Small intestine (tissue), 7 donors: ENCODE results near the gene DLST. TPM values are rescaled to one million over a fixed set of nuclear protein-coding genes. Genes with fewer than 3 reads are reported as not detected.
A peak's percentile ranks its signal among the peaks of the same experiment; 100 is the strongest.

Source experiments
- DNase-seq, 2 donors: peaks; one replicate each; pipeline versions ENCODE4 v3.0.0 to v3.0.0-alpha.2; 2013
- FAIRE-seq: peaks from 2 replicates; lab custom pipeline; 2012; peaks lifted over from hg19 to GRCh38; lab: Jason Lieb, UNC
- H3K27ac ChIP-seq, 3 donors: one replicate each; pipeline ENCODE4 v1.5.1; 2013; ENCODE audit warnings: low read length in 2 of 3, mild to moderate bottlenecking in 2 of 3, control low read depth in 1 of 3, inconsistent platforms in 1 of 3, low read depth in 1 of 3, moderate library complexity in 1 of 3
- H3K27me3 ChIP-seq, 3 donors: one replicate each; pipeline ENCODE4 v1.6.1; 2013; ENCODE audit warnings: low read length in 3 of 3, inconsistent platforms in 1 of 3; ENCODE audit not compliant: control insufficient read depth in 3 of 3, insufficient read depth in 3 of 3
- H3K36me3 ChIP-seq, 3 donors: one replicate each; pipeline ENCODE4 v1.6.1; 2013; ENCODE audit warnings: low read length in 3 of 3, inconsistent platforms in 1 of 3, low read depth in 1 of 3, mild to moderate bottlenecking in 1 of 3, moderate library complexity in 1 of 3; ENCODE audit not compliant: control insufficient read depth in 3 of 3, insufficient read depth in 2 of 3
- H3K4me1 ChIP-seq, 3 donors: one replicate each; pipeline ENCODE4 v1.6.1; 2013; ENCODE audit warnings: low read length in 2 of 3, inconsistent platforms in 1 of 3, low read depth in 1 of 3, mild to moderate bottlenecking in 1 of 3, moderate library complexity in 1 of 3; ENCODE audit not compliant: control insufficient read depth in 3 of 3, insufficient read depth in 2 of 3
- H3K4me3 ChIP-seq, 3 donors: one replicate each; pipeline ENCODE4 v1.5.1; 2013; ENCODE audit warnings: low read length in 3 of 3, control low read depth in 1 of 3, inconsistent platforms in 1 of 3, low read depth in 1 of 3, mild to moderate bottlenecking in 1 of 3, moderate library complexity in 1 of 3
- H3K9me3 ChIP-seq, 2 donors: one replicate each; pipeline ENCODE4 v1.6.1; 2013; ENCODE audit warnings: low read depth in 1 of 2, low read length in 1 of 2; ENCODE audit not compliant: control insufficient read depth in 2 of 2, insufficient read depth in 1 of 2
- WGBS, 3 donors: extraction: QIAGEN DNeasy Blood & Tissue Kit; methylation state at CpG; one replicate each; pipeline ENCODE4 v1.1.7; 2013; 5-methylcytosine and 5-hydroxymethylcytosine counted together
- polyA plus RNA-seq, 4 donors: library from polyadenylated mRNA; stranded (reverse) in 3 of 4; unstranded in 1 of 4; fragments of 200-250 nt in 3 of 4; fragments of 120-200 nt in 1 of 4; gene quantifications; one replicate each; pipeline versions ENCODE4 v1.2.1 to v1.2.3, GENCODE V29; 2013
- donor health status: healthy with polysubstance abuse.
- donor health status: control.
- donor health status: control.
- donor health status: Bipolar disorder and iron deficiency.
- donor health status: healthy.

Gene DLST
- polyA plus RNA-seq, 4 donors: 94.2 to 110 (median 97.8) TPM

DNA sequence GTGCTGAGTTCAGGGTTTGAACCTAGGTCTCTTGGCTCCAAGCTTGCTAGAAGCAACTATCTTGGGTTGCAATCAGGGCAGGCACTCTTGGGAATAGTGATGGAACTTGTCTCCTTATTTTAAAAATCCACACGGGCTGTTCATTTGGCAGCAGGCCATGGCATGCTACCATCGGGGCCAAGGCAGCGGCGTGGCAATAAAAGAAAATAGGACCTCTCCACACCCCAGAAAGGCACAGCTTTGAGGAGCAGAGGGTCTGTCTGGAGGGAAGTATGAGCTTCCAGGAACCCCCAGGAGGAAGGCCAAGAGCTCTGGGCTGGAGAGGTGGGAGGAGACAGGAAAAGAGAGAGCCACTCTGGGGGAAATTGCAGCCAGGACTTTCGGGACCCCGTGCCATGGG lies 26.0 kb downstream of the DLST start:
- Histone ChIP-seq H3K4me1 (peaks cover 0 to 5% (median 0%) of the 10 kb centered on the region in 3 donors), H3K36me3 (peaks cover 0 to 35% (median 15%) of the 10 kb centered on the region in 3 donors), H3K27me3 (no peaks in the 10 kb centered on the region), H3K9me3 (no peaks in the 10 kb centered on the region), H3K4me3 (no peak overlapping the region), H3K27ac (no peak overlapping the region)
- no peak for DNase-seq
- no peak for FAIRE-seq
- 35 to 48% (median 43%) methylated on average over 6 of the region's 6 CpGs for WGBS, 3 donors

DNA sequence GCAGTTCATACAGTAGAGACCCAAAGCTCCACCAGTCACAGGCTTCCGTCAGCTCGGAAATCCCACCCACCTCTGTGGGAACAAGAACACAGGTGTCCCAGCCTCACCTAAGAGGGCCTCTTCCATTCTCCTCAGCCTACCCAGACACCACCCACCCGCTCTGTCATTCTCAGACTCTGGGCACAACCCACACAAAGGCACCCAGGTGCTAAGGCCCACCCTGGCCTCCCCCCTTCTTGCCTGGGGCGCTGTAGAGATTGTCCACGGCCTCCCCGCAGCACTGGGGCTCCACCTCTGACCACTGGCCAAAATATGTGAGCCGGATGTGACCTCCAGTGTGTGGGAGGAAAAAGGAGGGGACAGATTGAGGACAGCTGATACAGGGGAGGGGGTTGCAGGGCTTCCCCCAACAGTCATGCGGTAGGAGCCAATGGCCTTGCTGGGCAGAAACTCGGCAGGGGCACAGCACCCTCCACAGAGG lies 27.2 kb downstream of the DLST start:
- Histone ChIP-seq H3K4me1 (peaks cover 0 to 5% (median 0%) of the 10 kb centered on the region in 3 donors), H3K4me3 (no peak overlapping the region), H3K27ac (no peak overlapping the region), H3K36me3 (peaks cover 0 to 28% (median 6%) of the 10 kb centered on the region in 3 donors), H3K27me3 (no peaks in the 10 kb centered on the region), H3K9me3 (no peaks in the 10 kb centered on the region)
- WGBS, 3 donors: 76 to 85% (median 83%) methylated on average over 9 of the region's 9 CpGs
- FAIRE-seq (no peak), DNase-seq (no peak)

DNA sequence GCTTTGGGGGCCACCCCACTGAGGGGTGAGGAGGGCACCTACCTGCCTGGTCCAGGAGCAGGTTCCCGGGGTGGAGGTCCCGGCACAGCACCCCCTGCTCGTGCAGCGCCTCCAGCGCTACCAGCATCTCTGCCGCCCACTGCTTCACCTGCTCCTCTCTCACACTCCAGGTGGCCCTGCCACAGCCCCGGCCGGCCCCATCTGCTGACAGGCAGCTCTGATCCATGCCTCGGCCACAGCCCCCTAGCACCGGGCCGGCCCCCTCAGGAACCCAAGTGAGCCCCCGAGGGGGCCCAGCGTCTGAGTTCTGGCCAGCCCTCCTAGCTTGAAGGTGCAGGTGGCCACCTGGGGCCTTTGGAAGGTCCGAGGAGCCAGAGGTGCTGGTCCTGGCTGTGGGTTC lies 27.8 kb downstream of the DLST start:
- WGBS, 3 donors: 85 to 92% (median 91%) methylated on average over 14 of the region's 14 CpGs
- Histone ChIP-seq H3K9me3 (no peaks in the 10 kb centered on the region), H3K4me1 (peaks cover 0 to 5% (median 0%) of the 10 kb centered on the region in 3 donors), H3K27me3 (no peaks in the 10 kb centered on the region), H3K4me3 (no peak overlapping the region), H3K27ac (no peak overlapping the region), H3K36me3 (peaks cover 0 to 28% (median 5%) of the 10 kb centered on the region in 3 donors)
- FAIRE-seq (no peak), DNase-seq (no peak)

DNA sequence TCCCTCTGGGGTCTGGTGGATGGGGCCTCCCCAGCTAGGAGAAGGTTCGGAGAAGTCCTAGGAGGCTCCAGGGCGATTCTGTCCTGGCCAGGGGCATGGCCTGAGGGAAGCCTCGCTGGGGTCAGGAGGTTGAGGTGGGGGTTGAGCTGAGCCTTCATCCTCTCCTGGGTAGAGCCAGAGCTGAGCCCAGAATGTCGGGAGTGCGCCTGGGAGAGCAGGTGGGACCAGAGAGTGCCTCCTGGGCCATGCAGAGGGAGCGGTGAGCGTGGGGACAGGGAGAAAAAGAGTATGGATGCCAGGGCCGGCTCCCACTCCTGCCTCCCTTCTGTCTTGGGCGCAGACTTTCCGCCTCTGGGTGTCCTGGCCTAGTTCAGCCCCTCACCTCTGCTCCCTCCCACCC lies 28.2 kb downstream of the DLST start:
- Histone ChIP-seq H3K4me1 (peaks cover 0 to 5% (median 0%) of the 10 kb centered on the region in 3 donors), H3K4me3 (no peak overlapping the region), H3K36me3 (peaks cover 0 to 26% (median 3%) of the 10 kb centered on the region in 3 donors), H3K27ac (no peak overlapping the region), H3K9me3 (no peaks in the 10 kb centered on the region), H3K27me3 (no peaks in the 10 kb centered on the region)
- FAIRE-seq: no peak
- WGBS, 3 donors: 86 to 92% (median 90%) methylated on average over 7 to 10 of the region's 10 CpGs
- DNase-seq: no peak

DNA sequence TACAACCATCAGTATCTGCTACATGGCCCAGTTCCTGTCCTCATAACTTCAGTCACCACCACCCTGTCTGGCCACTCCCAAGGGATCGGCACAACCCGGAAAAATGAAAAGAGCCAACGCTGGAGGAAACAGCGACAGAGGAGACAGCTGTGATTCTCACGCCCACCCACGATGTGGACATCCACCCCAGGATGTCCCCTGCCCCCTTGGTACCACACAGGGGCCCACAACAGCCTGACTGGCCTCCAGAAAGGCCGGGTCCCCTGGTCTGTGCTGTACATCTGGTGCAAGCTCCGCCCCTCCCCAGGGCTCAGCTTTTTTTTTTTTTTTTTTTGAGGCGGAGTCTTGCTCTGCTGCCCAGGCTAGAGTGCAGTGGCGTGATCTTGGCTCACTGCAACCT lies 28.8 kb downstream of the DLST start:
- FAIRE-seq: no peak
- H3K4me3 ChIP-seq: no peak overlapping the region

DNA sequence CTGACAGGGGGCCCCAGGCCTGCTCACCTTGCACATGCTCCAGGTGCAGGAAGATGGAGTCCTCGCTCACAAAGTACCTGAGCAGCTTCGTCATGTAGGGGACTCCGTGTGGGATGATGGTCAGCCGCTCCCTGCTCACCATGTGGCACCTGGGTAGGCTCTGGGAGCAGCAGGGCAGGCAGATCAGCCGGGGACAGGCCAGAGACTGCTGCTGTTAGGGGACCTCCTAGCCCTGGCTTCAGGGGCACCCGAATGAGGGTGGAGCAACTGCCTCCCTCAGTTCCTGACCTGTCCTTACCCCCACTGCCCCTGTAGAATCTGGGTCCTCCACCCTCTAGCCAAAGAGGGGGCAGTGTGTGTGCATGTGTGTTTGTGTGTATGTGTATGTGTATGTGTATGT lies 29.5 kb downstream of the DLST start:
- Histone ChIP-seq H3K27ac (no peak overlapping the region), H3K4me3 (no peak overlapping the region), H3K27me3 (no peaks in the 10 kb centered on the region), H3K4me1 (peaks cover 0 to 5% (median 0%) of the 10 kb centered on the region in 3 donors), H3K36me3 (peaks cover 0 to 17% (median 0%) of the 10 kb centered on the region in 3 donors), H3K9me3 (no peaks in the 10 kb centered on the region)
- WGBS, 3 donors: 73 to 91% (median 81%) methylated on average over 6 of the region's 6 CpGs
- DNase-seq (no peak), FAIRE-seq (no peak)

More for the DNA sequence above, 28.8 kb downstream of the DLST start:
- DNase-seq: peak in 1 of 2 donors; percentile 60
- Histone ChIP-seq H3K27me3 (no peaks in the 10 kb centered on the region), H3K36me3 (peaks cover 0 to 20% (median 0%) of the 10 kb centered on the region in 3 donors), H3K4me1 (peaks cover 0 to 5% (median 0%) of the 10 kb centered on the region in 3 donors), H3K27ac (no peak overlapping the region), H3K9me3 (no peaks in the 10 kb centered on the region)
- WGBS, 3 donors: 17 to 47% (median 34%) methylated on average over 10 of the region's 10 CpGs

DNA sequence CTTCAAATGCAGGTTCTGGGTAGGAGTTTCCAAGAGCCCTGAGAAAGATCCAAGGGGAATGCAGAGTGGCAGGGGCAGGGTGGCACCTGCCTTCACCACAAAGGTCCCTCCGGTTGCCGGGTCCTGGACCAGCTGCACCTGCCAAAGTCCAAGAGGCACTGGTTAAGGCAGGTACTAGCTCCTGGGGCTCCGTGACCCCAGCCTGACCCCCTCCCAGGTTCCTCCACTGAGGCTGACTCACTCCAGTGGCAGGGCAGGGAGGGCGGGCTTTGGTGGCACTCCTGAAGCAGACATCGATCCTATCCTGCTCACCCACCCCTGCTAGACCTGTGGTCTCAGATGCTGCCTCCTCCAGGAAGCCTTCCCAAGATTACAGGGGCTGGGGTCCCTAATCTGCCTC lies 30.0 kb downstream of the DLST start:
- FAIRE-seq: no peak
- H3K9me3 ChIP-seq: no peaks in the 10 kb centered on the region
- WGBS, 3 donors: 29 to 72% (median 31%) methylated on average over 4 to 5 of the region's 5 CpGs
- peaks cover 0 to 5% (median 0%) of the 10 kb centered on the region in 3 donors for H3K4me1 ChIP-seq
- H3K36me3 ChIP-seq: peaks cover 0 to 13% (median 0%) of the 10 kb centered on the region in 3 donors
- H3K27me3 ChIP-seq: no peaks in the 10 kb centered on the region
- H3K27ac ChIP-seq: no peak overlapping the region
- no peak overlapping the region for H3K4me3 ChIP-seq
- DNase-seq: peak in 1 of 2 donors; percentile 62

DNA sequence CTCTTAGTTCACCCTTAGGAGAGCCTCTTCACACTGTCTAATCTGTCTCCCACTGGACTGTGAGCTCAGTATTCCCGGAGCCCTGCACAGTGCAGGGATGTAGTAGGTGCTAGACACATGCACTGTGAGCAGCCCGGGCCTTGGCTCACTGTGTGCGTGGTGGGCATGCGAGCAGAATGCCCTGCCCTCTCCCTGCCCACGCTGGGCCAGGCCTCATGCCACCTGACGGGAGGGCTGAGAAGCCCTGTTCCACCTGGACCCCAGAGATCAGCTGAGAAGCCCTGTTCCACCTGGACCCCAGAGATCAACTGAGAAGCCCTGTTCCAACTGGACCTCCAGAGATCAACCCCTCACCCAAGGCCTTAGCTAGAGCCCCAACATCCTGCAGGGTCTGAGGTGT lies 30.4 kb downstream of the DLST start:
- DNase-seq: no peak
- no peak overlapping the region for H3K27ac ChIP-seq
- no peaks in the 10 kb centered on the region for H3K27me3 ChIP-seq
- H3K9me3 ChIP-seq: no peaks in the 10 kb centered on the region
- peaks cover 0 to 5% (median 0%) of the 10 kb centered on the region in 3 donors for H3K4me1 ChIP-seq
- WGBS, 3 donors: 70 to 84% (median 77%) methylated on average over 6 of the region's 6 CpGs
- no peak overlapping the region for H3K4me3 ChIP-seq
- FAIRE-seq: no peak
- H3K36me3 ChIP-seq: peaks cover 0 to 9% (median 0%) of the 10 kb centered on the region in 3 donors

DNA sequence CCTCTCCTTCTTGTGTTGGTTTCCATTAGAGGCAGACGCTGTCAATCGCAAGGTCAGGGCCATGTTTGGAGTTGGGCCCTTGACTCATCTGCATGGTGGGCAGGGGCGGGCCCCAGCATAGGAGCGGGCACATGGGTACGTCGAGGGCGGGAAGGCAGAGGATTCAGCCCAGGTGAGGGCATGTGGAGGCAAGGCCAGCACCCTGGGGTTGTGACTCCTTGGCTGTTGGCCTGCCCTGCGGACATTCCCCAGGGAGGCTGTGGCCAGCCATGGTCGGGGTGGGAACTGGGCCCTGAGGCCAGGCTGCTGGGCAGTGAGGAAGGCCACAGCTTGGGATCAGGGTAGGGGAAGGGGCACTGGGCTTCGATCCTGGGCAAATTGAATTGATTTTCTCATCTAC lies 31.1 kb downstream of the DLST start:
- peaks cover 0 to 6% (median 0%) of the 10 kb centered on the region in 3 donors for H3K36me3 ChIP-seq
- H3K27me3 ChIP-seq: no peaks in the 10 kb centered on the region
- 90 to 93% (median 93%) methylated on average over 10 of the region's 10 CpGs for WGBS, 3 donors
- FAIRE-seq: no peak
- H3K27ac ChIP-seq: no peak overlapping the region
- no peak for DNase-seq
- H3K4me1 ChIP-seq: peaks cover 0 to 5% (median 0%) of the 10 kb centered on the region in 3 donors
- no peak overlapping the region for H3K4me3 ChIP-seq
- H3K9me3 ChIP-seq: no peaks in the 10 kb centered on the region
